BE2C (cell line): Measurements from ENCODE around the gene GRPEL1.

ENCODE experiments used
- DNase-seq: peaks from one replicate; pipeline ENCODE4 v3.0.0-alpha.2; 2020
- H3K27me3 ChIP-seq: fragments of 250-450 bp; sonication (Bioruptor Pico); 2 replicates; pipeline ENCODE4 v1.5.1; 2020; ENCODE audit warnings: mild to moderate bottlenecking
- H3K36me3 ChIP-seq: fragments of 250-450 bp; sonication (Bioruptor Pico); 2 replicates; pipeline ENCODE4 v1.5.1; 2020; ENCODE audit warnings: mild to moderate bottlenecking
- H3K4me1 ChIP-seq: fragments of 250-450 bp; sonication (Bioruptor Pico); 2 replicates; pipeline ENCODE4 v1.5.1; 2020
- H3K4me3 ChIP-seq: 2 replicates; pipeline ENCODE4 v1.5.1; 2011; ENCODE audit warnings: low read depth, low read length
- H3K9me3 ChIP-seq: fragments of 250-450 bp; sonication (Bioruptor Pico); 2 replicates; pipeline ENCODE4 v1.5.1; 2020
- TF ChIP-seq, protein P1 (sequence below): IDR thresholded peaks from 2 replicates; pipeline ENCODE4 v1.5.1; 2012; ENCODE audit warnings: mild to moderate bottlenecking, low read depth, low read length

The GRPEL1 gene

DNA sequence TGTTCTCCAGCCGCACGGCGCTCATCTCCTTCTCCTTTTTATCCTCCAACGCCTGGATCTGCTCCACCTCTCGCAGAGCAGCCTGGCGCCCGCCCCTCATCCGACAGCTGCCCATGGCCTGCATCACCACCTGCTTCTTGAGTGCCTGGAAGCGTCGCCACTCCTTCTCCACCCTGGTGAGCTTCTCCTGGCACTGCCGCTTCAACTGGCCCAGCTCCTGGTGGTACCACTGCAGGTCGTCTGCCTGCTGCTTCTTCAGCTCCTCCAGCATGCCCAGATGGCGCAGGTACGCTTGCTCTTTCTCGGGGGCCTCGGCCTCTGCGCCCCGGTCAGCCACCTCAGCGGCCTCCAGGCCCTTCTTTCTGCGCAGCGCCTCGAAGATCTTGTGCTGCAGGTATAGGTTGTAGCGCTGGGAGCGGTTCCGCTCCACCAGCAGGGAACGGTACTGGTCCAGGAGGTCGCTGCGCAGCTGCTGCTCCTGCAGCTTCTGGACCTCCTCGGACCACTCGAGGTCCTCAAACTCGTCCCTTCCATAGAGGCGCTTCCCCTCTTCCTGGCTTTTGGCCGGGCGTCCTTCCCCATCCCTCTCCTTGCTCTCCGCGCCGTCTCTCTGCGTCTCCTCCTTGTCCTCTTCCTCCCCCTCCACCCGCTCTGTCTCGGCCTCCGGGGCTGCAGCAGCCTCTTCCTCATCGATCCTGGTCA lies 25.9 kb downstream of the GRPEL1 start:
- Histone ChIP-seq H3K4me3 (peak overlapping the region; percentile 66), H3K4me1 (peaks cover 14% of the 10 kb centered on the region; the same call in 1 of the 2 replicates), H3K36me3 (no peaks in the 10 kb centered on the region), H3K27me3 (no peaks in the 10 kb centered on the region), H3K9me3 (no peaks in the 10 kb centered on the region)
- TF ChIP-seq, protein P1, sequence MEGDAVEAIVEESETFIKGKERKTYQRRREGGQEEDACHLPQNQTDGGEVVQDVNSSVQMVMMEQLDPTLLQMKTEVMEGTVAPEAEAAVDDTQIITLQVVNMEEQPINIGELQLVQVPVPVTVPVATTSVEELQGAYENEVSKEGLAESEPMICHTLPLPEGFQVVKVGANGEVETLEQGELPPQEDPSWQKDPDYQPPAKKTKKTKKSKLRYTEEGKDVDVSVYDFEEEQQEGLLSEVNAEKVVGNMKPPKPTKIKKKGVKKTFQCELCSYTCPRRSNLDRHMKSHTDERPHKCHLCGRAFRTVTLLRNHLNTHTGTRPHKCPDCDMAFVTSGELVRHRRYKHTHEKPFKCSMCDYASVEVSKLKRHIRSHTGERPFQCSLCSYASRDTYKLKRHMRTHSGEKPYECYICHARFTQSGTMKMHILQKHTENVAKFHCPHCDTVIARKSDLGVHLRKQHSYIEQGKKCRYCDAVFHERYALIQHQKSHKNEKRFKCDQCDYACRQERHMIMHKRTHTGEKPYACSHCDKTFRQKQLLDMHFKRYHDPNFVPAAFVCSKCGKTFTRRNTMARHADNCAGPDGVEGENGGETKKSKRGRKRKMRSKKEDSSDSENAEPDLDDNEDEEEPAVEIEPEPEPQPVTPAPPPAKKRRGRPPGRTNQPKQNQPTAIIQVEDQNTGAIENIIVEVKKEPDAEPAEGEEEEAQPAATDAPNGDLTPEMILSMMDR: no peak
- no peak for DNase-seq

DNA sequence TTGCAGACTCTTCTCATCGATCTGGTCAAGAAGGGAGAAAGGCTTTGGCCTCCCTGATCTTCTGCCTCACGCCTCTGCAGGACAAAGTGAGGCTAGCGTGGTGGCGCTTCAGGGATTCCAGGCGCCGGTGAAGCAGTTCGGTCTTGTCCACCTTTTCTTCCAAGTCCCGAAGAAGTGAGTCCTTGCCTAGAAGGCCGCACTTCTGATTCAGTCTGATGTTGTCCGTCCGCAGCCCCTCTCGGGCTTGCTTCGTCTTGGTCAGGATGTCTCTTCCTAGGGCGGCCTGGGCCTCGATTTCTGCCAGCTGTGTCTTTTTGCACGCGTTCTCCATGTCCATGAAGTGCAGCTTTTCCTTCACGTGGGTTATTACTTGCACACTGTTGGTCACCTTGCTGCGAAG lies 26.6 kb downstream of the GRPEL1 start:
- Histone ChIP-seq H3K36me3 (no peaks in the 10 kb centered on the region), H3K9me3 (no peaks in the 10 kb centered on the region), H3K4me3 (no peak overlapping the region), H3K27me3 (no peaks in the 10 kb centered on the region), H3K4me1 (peaks cover 10% of the 10 kb centered on the region; the same call in 1 of the 2 replicates)
- no peak for DNase-seq
- TF ChIP-seq, protein P1: no peak

DNA sequence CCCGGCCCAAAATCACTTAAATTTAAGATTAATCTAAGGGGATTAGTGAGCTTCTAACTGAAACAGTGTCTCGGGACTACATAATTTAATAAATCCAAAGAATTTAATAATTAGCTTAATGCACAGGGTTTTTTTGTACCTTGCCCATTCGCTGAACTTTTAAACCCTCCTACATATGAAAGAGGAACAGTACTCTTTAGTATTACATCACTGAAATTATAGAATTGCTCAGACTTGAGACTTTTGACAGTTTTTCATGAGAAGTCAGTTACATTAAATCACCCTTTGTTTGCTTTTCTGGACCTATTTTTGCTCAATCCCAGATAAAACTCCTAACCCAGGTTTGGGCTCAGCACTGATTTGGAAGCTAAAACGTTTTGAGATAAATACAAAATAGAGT lies 27.1 kb downstream of the GRPEL1 start:
- Histone ChIP-seq H3K36me3 (no peaks in the 10 kb centered on the region), H3K27me3 (no peaks in the 10 kb centered on the region), H3K4me3 (no peak overlapping the region), H3K4me1 (peaks cover 5% of the 10 kb centered on the region; the same call in 1 of the 2 replicates), H3K9me3 (no peaks in the 10 kb centered on the region)
- TF ChIP-seq, protein P1: no peak
- DNase-seq: no peak

DNA sequence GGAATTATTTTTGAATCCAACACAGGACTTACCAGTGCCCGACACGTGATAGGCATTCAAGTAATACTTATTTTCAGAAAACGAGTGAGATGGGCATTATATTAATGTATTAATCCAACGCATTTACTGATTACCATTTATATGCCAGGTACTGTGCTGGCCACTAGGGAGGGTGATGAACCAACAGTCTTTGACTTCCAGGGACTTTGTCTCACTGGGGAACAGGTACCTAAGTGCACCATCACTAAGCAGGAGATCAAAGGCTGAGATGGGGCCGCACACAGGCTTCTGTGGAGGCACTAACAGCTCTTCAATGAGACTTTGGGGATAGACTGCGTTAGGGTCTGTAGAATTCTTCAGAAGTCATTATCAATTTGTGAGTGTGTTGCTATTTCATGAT lies 30.4 kb downstream of the GRPEL1 start:
- TF ChIP-seq, protein P1: peak; percentile 35; the same call in 1 of the 2 replicates
- DNase-seq: no peak
- no peak overlapping the region for H3K4me3 ChIP-seq
- peaks cover 2% of the 10 kb centered on the region; the same call in 1 of the 2 replicates for H3K36me3 ChIP-seq
- H3K4me1 ChIP-seq: no peaks in the 10 kb centered on the region
- no peaks in the 10 kb centered on the region for H3K9me3 ChIP-seq
- no peaks in the 10 kb centered on the region for H3K27me3 ChIP-seq

DNA sequence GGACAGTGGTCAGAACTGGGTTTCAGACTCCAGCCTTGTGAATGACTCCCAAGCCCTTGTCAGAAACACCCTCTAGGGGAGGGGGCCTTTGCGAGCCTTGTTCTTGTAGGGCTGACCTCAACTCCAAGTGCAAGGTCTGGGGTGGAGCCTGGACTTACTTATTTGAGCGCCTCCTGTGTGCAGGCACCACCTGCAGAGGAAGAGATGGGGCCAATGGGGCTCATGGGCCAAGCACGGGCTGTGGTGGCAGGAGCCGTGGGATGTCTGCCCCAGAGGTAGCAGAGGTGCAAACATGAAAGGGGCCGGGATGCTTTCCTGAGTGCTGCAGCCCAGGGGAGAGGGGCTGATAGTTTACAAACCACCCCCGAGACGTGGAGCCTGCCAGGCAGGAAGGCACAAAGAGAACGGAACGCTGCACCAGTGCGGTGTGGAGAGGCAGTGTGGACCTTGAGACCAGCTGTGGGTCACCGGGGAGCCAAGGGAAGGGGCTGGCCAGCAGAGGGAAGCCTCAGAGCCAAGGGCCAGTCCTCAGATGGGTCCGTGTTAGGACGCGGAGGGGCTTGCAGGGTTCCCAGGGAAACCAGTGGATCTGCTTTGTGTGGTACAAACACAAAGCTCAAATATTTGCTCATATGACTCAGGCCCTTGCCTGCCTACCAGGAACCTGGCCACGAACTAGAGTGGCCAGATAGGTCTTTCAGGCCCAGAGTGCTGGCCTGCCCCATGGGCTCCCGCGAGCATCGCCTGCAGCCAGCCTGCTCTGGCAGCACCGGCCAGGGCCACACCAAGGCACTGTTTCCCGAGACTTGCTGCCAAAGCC lies 33.4 kb downstream of the GRPEL1 start:
- no peaks in the 10 kb centered on the region for H3K4me1 ChIP-seq
- peaks cover 21% of the 10 kb centered on the region for H3K36me3 ChIP-seq
- no peaks in the 10 kb centered on the region for H3K27me3 ChIP-seq
- no peak for DNase-seq
- TF ChIP-seq, protein P1: no peak
- no peaks in the 10 kb centered on the region for H3K9me3 ChIP-seq
- H3K4me3 ChIP-seq: no peak overlapping the region

DNA sequence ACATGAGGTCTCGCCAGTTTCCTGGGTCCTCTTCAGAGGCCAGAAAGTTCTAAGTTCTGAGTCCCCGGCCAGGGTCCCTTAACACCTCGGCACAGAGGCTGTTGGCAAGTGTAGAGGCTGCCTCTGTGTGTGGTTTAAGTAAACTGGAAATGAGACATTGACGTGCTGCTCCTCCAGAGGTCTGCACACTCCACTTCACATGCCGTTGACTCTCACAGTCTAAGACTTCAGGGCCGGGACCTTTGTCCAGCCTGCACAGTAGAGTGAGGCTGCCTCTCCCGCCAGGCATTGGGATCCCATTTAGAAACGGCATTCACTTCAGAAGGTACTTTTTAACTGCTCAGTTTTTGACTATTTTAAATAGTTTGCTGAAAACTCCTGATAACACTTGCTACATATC lies 35.3 kb downstream of the GRPEL1 start:
- H3K27me3 ChIP-seq: no peaks in the 10 kb centered on the region
- peaks cover 28% of the 10 kb centered on the region for H3K36me3 ChIP-seq
- H3K9me3 ChIP-seq: no peaks in the 10 kb centered on the region
- H3K4me3 ChIP-seq: no peak overlapping the region
- TF ChIP-seq, protein P1: no peak
- no peaks in the 10 kb centered on the region for H3K4me1 ChIP-seq
- no peak for DNase-seq
